B cell (primary cell): Measurements from ENCODE around the gene ERCC2.

ENCODE experiments used
- CTCF ChIP-seq: fragments of 200-600 bp; IDR thresholded peaks from one replicate; pipeline ENCODE4 v1.8.0; 2022; ENCODE audit warnings: antibody characterized with exemption, mild to moderate bottlenecking
- EZH2 ChIP-seq: IDR thresholded peaks from 2 replicates; pipeline ENCODE4 v1.6.1; 2012; ENCODE audit warnings: borderline replicate concordance, low read depth, mild to moderate bottlenecking, moderate library complexity, low read length; ENCODE audit not compliant: insufficient read depth, poor library complexity, severe bottlenecking

- TF ChIP-seq CTCF (no peak), EZH2 (no peak)
Observed at GRCh38 chr19:45409557-45409920, 39.2 kb upstream of the ERCC2 start.
